ENCODE measurements around the gene IRX4.

Gene IRX4

GRCh38 chr5:1834022-1834551 lies 48.6 kb downstream of the IRX4 start:
- H3K9me3 Mint-ChIP-seq, result no peaks in the 10 kb centered on the region
- H3K36me3 Mint-ChIP-seq (ENCODE audit: low read depth), result peaks cover 7% of the 10 kb centered on the region
- no peak overlapping the region for H3K4me3 Mint-ChIP-seq
- no peak for TF ChIP-seq CTCF (IDR thresholded peaks at IDR 0.05; ENCODE audit: unreplicated experiment in 3 of 3)
- H3K27me3 Mint-ChIP-seq (ENCODE audit: low read depth), result peaks cover 53% of the 10 kb centered on the region
- H3K27ac Mint-ChIP-seq, result no peak overlapping the region
- H3K4me1 Mint-ChIP-seq, result peaks cover 23% of the 10 kb centered on the region

- Mint-ChIP-seq H3K4me3 (no peak overlapping the region), H3K4me1 (peaks cover 23% of the 10 kb centered on the region), H3K9me3 (no peaks in the 10 kb centered on the region), H3K27me3 (ENCODE audit: low read depth) (peaks cover 50% of the 10 kb centered on the region), H3K27ac (no peak overlapping the region), H3K36me3 (ENCODE audit: low read depth) (peaks cover 7% of the 10 kb centered on the region)
- no peak for TF ChIP-seq CTCF (IDR thresholded peaks at IDR 0.05; ENCODE audit: unreplicated experiment in 3 of 3)
Observed at GRCh38 chr5:1833264-1834021, 49.3 kb downstream of the IRX4 start.

GRCh38 chr5:1832511-1833250 lies 50.0 kb downstream of the IRX4 start:
- H3K27me3 Mint-ChIP-seq (ENCODE audit: low read depth), result peaks cover 50% of the 10 kb centered on the region
- H3K4me1 Mint-ChIP-seq, result peaks cover 23% of the 10 kb centered on the region
- peaks cover 7% of the 10 kb centered on the region for H3K36me3 Mint-ChIP-seq (ENCODE audit: low read depth)
- no peaks in the 10 kb centered on the region for H3K9me3 Mint-ChIP-seq
- no peak overlapping the region for H3K27ac Mint-ChIP-seq
- TF ChIP-seq CTCF (IDR thresholded peaks at IDR 0.05; ENCODE audit: unreplicated experiment in 3 of 3), result no peak
- H3K4me3 Mint-ChIP-seq, result no peak overlapping the region

- Mint-ChIP-seq H3K4me1 (peaks cover 23% of the 10 kb centered on the region), H3K27me3 (ENCODE audit: low read depth) (peaks cover 43% of the 10 kb centered on the region), H3K9me3 (no peaks in the 10 kb centered on the region), H3K36me3 (ENCODE audit: low read depth) (peaks cover 16% of the 10 kb centered on the region), H3K27ac (no peak overlapping the region), H3K4me3 (no peak overlapping the region)
- no peak for TF ChIP-seq CTCF (IDR thresholded peaks at IDR 0.05; ENCODE audit: unreplicated experiment in 3 of 3)
Observed at GRCh38 chr5:1831677-1832313, 50.9 kb downstream of the IRX4 start.

GRCh38 chr5:1831257-1831656 lies 51.5 kb downstream of the IRX4 start:
- Mint-ChIP-seq H3K36me3 (ENCODE audit: low read depth) (peaks cover 16% of the 10 kb centered on the region), H3K4me1 (peaks cover 22% of the 10 kb centered on the region), H3K27me3 (ENCODE audit: low read depth) (peaks cover 38% of the 10 kb centered on the region), H3K27ac (no peak overlapping the region), H3K9me3 (no peaks in the 10 kb centered on the region), H3K4me3 (no peak overlapping the region)
- no peak for TF ChIP-seq CTCF (IDR thresholded peaks at IDR 0.05; ENCODE audit: unreplicated experiment in 3 of 3)
